GM12892 (cell line): Measurements from ENCODE around the gene SCYL1.

ENCODE experiments used
- POLR2A ChIP-seq: IDR thresholded peaks from 2 replicates; pipeline ENCODE4 v1.6.1; 2011; ENCODE audit warnings: low read depth, low read length, control low read depth
- TAF1 ChIP-seq: IDR thresholded peaks from 2 replicates; pipeline ENCODE4 v1.6.1; 2011; ENCODE audit warnings: low read depth, mild to moderate bottlenecking, control low read depth, low read length, borderline replicate concordance

DNA sequence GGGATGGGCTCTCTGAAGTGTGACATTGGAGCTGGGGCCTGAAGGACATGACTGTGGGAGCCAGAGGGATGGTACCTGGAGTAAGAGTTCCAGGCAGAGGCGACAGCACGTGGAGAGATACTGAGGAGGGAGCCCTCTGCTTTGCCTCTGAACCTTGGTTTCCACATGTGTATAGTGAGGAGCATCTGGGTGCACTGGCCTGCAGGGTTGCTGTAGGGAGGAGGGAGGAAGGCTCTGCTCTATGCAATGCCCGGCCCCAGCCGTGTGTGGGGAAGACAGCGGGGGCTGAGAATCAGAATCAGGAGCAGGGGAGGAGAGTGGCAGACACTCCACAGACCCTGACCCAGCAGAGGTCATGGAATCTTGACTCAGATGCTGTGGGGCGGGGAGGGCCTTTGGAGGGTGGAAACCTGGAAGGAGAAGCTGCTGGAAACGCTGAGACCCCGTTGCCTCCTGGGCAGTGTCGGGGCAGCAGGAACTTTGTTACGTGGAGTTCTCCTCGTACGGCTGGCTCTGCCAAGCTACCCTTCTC lies 4.0 kb downstream of the SCYL1 start:
- TF ChIP-seq POLR2A (no peak; the same call in 1 of the 2 replicates), TAF1 (no peak)
